G401 (cell line): ENCODE results near the gene RGS16. TPM values are rescaled to one million over a fixed set of nuclear protein-coding genes. Genes with fewer than 3 reads are reported as not detected.

ENCODE experiments used
- DNase-seq: peaks from one replicate; pipeline ENCODE4 v3.0.0-alpha.2; 2015; ENCODE audit warnings: low spot score
- in situ Hi-C: cut with HindIII; loops from 2 replicates; pipeline ENCODE4 v1.10.0; 2016; ENCODE audit warnings: low sequenced_read_pairs, mixed read lengths
- total RNA-seq: library from RNA; depleted of rRNA; stranded (reverse); fragments of >200 nt; shearing (Covaris generic); gene quantifications from 2 replicates; pipeline ENCODE4 v1.2.3, GENCODE V29; 2014

Gene RGS16
- total RNA-seq, 1 experiment from 2014 or later: not detected

GRCh38 chr1:182631053-182631677, 27.0 kb upstream of the RGS16 start:
- in situ Hi-C loops: no loop called here
- DNase-seq: no peak

- no peak for DNase-seq
- in situ Hi-C loops: no loop called here
Measured at GRCh38 chr1:182630586-182630985, 26.4 kb upstream of the RGS16 start.

- in situ Hi-C loops: no loop called here
- DNase-seq: no peak
Measured at GRCh38 chr1:182629499-182630096, 25.4 kb upstream of the RGS16 start.

- in situ Hi-C loops: no loop called here
- DNase-seq: no peak
Measured at GRCh38 chr1:182629080-182629479, 24.9 kb upstream of the RGS16 start.

- in situ Hi-C loops: no loop called here
- no peak for DNase-seq
Measured at GRCh38 chr1:182628657-182629056, 24.5 kb upstream of the RGS16 start.

GRCh38 chr1:182627622-182628021, 23.4 kb upstream of the RGS16 start:
- in situ Hi-C loops: no loop called here
- no peak for DNase-seq

GRCh38 chr1:182626527-182626926, 22.3 kb upstream of the RGS16 start:
- in situ Hi-C loops: no loop called here
- DNase-seq: no peak

GRCh38 chr1:182625719-182626504, 21.7 kb upstream of the RGS16 start:
- in situ Hi-C loops: no loop called here
- DNase-seq: no peak

GRCh38 chr1:182625024-182625423, 20.8 kb upstream of the RGS16 start:
- no peak for DNase-seq
- in situ Hi-C loops: no loop called here

- DNase-seq: no peak
- in situ Hi-C loops: no loop called here
Measured at GRCh38 chr1:182624577-182624976, 20.4 kb upstream of the RGS16 start.

- no peak for DNase-seq
- in situ Hi-C loops: no loop called here
Measured at GRCh38 chr1:182622901-182623528, 18.8 kb upstream of the RGS16 start.

- no peak for DNase-seq
- in situ Hi-C loops: no loop called here
Measured at GRCh38 chr1:182621906-182622305, 17.7 kb upstream of the RGS16 start.

- no peak for DNase-seq
- in situ Hi-C loops: no loop called here
Measured at GRCh38 chr1:182620924-182621585, 16.9 kb upstream of the RGS16 start.

GRCh38 chr1:182617734-182618351, 13.7 kb upstream of the RGS16 start:
- DNase-seq: no peak
- in situ Hi-C loops: no loop called here

- DNase-seq: no peak
- in situ Hi-C loops: no loop called here
Measured at GRCh38 chr1:182617014-182617429, 12.8 kb upstream of the RGS16 start.

- in situ Hi-C loops: no loop called here
- peak; percentile 51 for DNase-seq
Measured at GRCh38 chr1:182616130-182617013, 12.2 kb upstream of the RGS16 start.

GRCh38 chr1:182615468-182616129, 11.4 kb upstream of the RGS16 start:
- DNase-seq: peak; percentile 68
- in situ Hi-C loops: no loop called here
